HCT116 (cell line): Measurements from ENCODE around the gene ABL1. TPM values are rescaled to one million over a fixed set of nuclear protein-coding genes. Genes with fewer than 3 reads are reported as not detected.

Experiments used
- ATAC-seq: fragments of 200-7000 bp; cut with Tn5 transposase; 2 replicates; pipeline ENCODE4 v1.9.1; 2020; ENCODE audit warnings: mild to moderate bottlenecking, moderate library complexity
- BruUV-seq: library from RNA; stranded (reverse); fragments of 400-500 nt; replicated peaks from 2 replicates; lab custom pipeline; 2021; lab: Mats Ljungman, UMichigan
- CTCF ChIA-PET: fragments of 300-600 bp; sonication (Branson Sonifier 250); formaldehyde crosslinking; loops from one replicate; lab custom pipeline; 2021; ENCODE audit warnings: antibody characterized with exemption; lab: Charles Lee
- POLR2A ChIA-PET: fragments of 300-600, 350-600 bp; sonication (Branson Sonifier 250); formaldehyde crosslinking; loops from one replicate; lab custom pipeline; 2021; ENCODE audit warnings: antibody characterized with exemption; lab: Charles Lee
- RAD21 ChIA-PET, 2 experiments: fragments of 300-600 bp; sonication (Branson Sonifier 250); formaldehyde crosslinking; loops; one replicate each; lab custom pipeline; 2023; ENCODE audit warnings: low total read pairs in 2 of 2; ENCODE audit not compliant: uncharacterized antibody in 2 of 2, unreplicated experiment in 2 of 2, low non-redundant PET in 1 of 2; lab: Charles Lee
- DNase-seq: peaks from one replicate; pipeline ENCODE4 v3.0.0-alpha.2; 2010; ENCODE audit warnings: low read depth, low spot score
- H2AFZ ChIP-seq: fragments of 200-600 bp; shearing (Covaris generic), sonication (generic); 2 replicates; pipeline ENCODE4 v1.6.1; 2017; ENCODE audit warnings: low read depth, mixed run types, mixed read lengths, antibody characterized with exemption, low read length; ENCODE audit not compliant: poor library complexity, severe bottlenecking
- H3K27ac ChIP-seq: 2 replicates; pipeline ENCODE4 v1.5.1; 2012; ENCODE audit warnings: low read depth, low read length
- H3K27me3 ChIP-seq: fragments of 200-600 bp; sonication (generic); 2 replicates; pipeline ENCODE4 v1.6.1; 2016; ENCODE audit warnings: mixed run types, low read length, mixed read lengths; ENCODE audit not compliant: insufficient read depth
- H3K36me3 ChIP-seq, 2 experiments: fragments of 200-500 bp in 1 of 2; fragments of 200-600 bp in 1 of 2; sonication (Bioruptor generic) in 1 of 2; sonication (generic) in 1 of 2; 2 replicates each; pipeline versions ENCODE4 v1.5.1 to v1.6.1; 2014 to 2016; ENCODE audit warnings: low read length in 2 of 2, inconsistent platforms in 1 of 2, mixed read lengths in 1 of 2, mixed run types in 1 of 2; ENCODE audit not compliant: insufficient read depth in 2 of 2, control insufficient read depth in 1 of 2
- H3K4me1 ChIP-seq, 2 experiments: fragments of 200-600 bp in 1 of 2; sonication (generic) in 1 of 2; 2 replicates each; pipeline versions ENCODE4 v1.5.1 to v1.6.1; 2012 to 2017; ENCODE audit warnings: low read length in 2 of 2, inconsistent platforms in 1 of 2, mild to moderate bottlenecking in 1 of 2, mixed read lengths in 1 of 2, mixed run types in 1 of 2, moderate library complexity in 1 of 2; ENCODE audit not compliant: insufficient read depth in 2 of 2, control insufficient read depth in 1 of 2
- H3K4me2 ChIP-seq: fragments of 200-600 bp; sonication (generic); 2 replicates; pipeline ENCODE4 v1.6.1; 2017; ENCODE audit warnings: mixed run types, low read length, mixed read lengths
- H3K4me3 ChIP-seq, 2 experiments: fragments of 200-600 bp in 1 of 2; sonication (generic) in 1 of 2; replicated peaks in 1 of 2; 2 replicates each; pipeline ENCODE4 v1.5.1; 2011 to 2016; ENCODE audit warnings: low read length in 2 of 2, control low read depth in 1 of 2, low read depth in 1 of 2, mild to moderate bottlenecking in 1 of 2, mixed read lengths in 1 of 2, mixed run types in 1 of 2
- H3K79me2 ChIP-seq: fragments of 200-600 bp; sonication (generic); 2 replicates; pipeline ENCODE4 v1.6.1; 2017; ENCODE audit warnings: mild to moderate bottlenecking, mixed run types, low read length, moderate library complexity, mixed read lengths; ENCODE audit not compliant: insufficient read depth
- H3K9ac ChIP-seq: fragments of 200-600 bp; sonication (generic); 2 replicates; pipeline ENCODE4 v1.6.1; 2016; ENCODE audit warnings: low read length, mixed read lengths
- H3K9me2 ChIP-seq: fragments of 200-600 bp; sonication (generic), shearing (Covaris generic); 2 replicates; pipeline ENCODE4 v1.6.1; 2017; ENCODE audit warnings: mixed run types, mild to moderate bottlenecking, moderate library complexity; ENCODE audit not compliant: insufficient read depth
- H3K9me3 ChIP-seq, 2 experiments: fragments of 200-500 bp in 1 of 2; fragments of 200-600 bp in 1 of 2; sonication (Bioruptor generic) in 1 of 2; sonication (generic) in 1 of 2; 2 replicates each; pipeline ENCODE4 v1.6.1; 2014 to 2017; ENCODE audit warnings: low read length in 2 of 2, mixed read lengths in 2 of 2, inconsistent platforms in 1 of 2, low read depth in 1 of 2, mild to moderate bottlenecking in 1 of 2, mixed run types in 1 of 2, moderate library complexity in 1 of 2; ENCODE audit not compliant: control insufficient read depth in 1 of 2, insufficient read depth in 1 of 2
- H4K20me1 ChIP-seq: fragments of 200-600 bp; sonication (generic), shearing (Covaris generic); 2 replicates; pipeline ENCODE4 v1.6.1; 2017; ENCODE audit warnings: mixed run types, mild to moderate bottlenecking, moderate library complexity; ENCODE audit not compliant: insufficient read depth
- CBX3 ChIP-seq: IDR thresholded peaks from 2 replicates; pipeline ENCODE4 v1.6.1; 2012; ENCODE audit warnings: low read depth
- CEBPB ChIP-seq: IDR thresholded peaks from 2 replicates; pipeline ENCODE4 v1.6.1; 2012; ENCODE audit warnings: low read depth
- CTCF ChIP-seq, 3 experiments: fragments of 200-600 bp in 1 of 3; sonication (generic) in 1 of 3; IDR thresholded peaks in 2 of 3; conservative IDR thresholded peaks in 1 of 3; 2 replicates each; pipeline ENCODE4 v1.5.1; 2012 to 2017; ENCODE audit warnings: low read depth in 2 of 3, low read length in 2 of 3, antibody characterized with exemption in 1 of 3, borderline replicate concordance in 1 of 3, control low read depth in 1 of 3, mild to moderate bottlenecking in 1 of 3, mixed read lengths in 1 of 3, mixed run types in 1 of 3, moderate library complexity in 1 of 3; ENCODE audit not compliant: insufficient read depth in 1 of 3
- ELF1 ChIP-seq: IDR thresholded peaks from 2 replicates; pipeline ENCODE4 v1.6.1; 2012; ENCODE audit warnings: low read depth, borderline replicate concordance
- EZH2 ChIP-seq: fragments of 200-600 bp; sonication (generic); IDR thresholded peaks from 2 replicates; pipeline ENCODE4 v1.6.1; 2017; ENCODE audit warnings: antibody characterized with exemption, mixed run types
- FOSL1 ChIP-seq: IDR thresholded peaks from 2 replicates; pipeline ENCODE4 v1.6.1; 2012; ENCODE audit warnings: low read depth
- JUND ChIP-seq: IDR thresholded peaks from 2 replicates; pipeline ENCODE4 v1.6.1; 2012
- MAX ChIP-seq: IDR thresholded peaks from 2 replicates; pipeline ENCODE4 v1.6.1; 2012
- POLR2AphosphoS5 ChIP-seq: IDR thresholded peaks from 2 replicates; pipeline ENCODE4 v1.6.1; 2011; ENCODE audit warnings: mild to moderate bottlenecking, low read depth, low read length, moderate library complexity
- RAD21 ChIP-seq: IDR thresholded peaks from 2 replicates; pipeline ENCODE4 v1.6.1; 2012; ENCODE audit warnings: low read depth, mild to moderate bottlenecking
- SRF ChIP-seq: IDR thresholded peaks from 2 replicates; pipeline ENCODE4 v1.6.1; 2012; ENCODE audit warnings: low read depth
- YY1 ChIP-seq: IDR thresholded peaks from 2 replicates; pipeline ENCODE4 v1.6.1; 2011; ENCODE audit warnings: low read length, low read depth, moderate library complexity, mild to moderate bottlenecking; ENCODE audit not compliant: insufficient replicate concordance; ENCODE audit errors: extremely low read depth
- ZBTB33 ChIP-seq: IDR thresholded peaks from 2 replicates; pipeline ENCODE4 v1.6.1; 2011; ENCODE audit warnings: mild to moderate bottlenecking, low read length, moderate library complexity; ENCODE audit not compliant: insufficient replicate concordance; ENCODE audit errors: extremely low read depth
- intact Hi-C: fragments of 100-400 bp; cut with micrococcal nuclease; formaldehyde crosslinking; loops from 2 replicates; pipeline ENCODE4 v1.10.0; 2022
- total RNA-seq: library from RNA; stranded (reverse); gene quantifications from one replicate; pipeline ENCODE4 v1.2.1, GENCODE V29; 2021; ENCODE audit not compliant: unreplicated experiment

Gene ABL1
- total RNA-seq, 1 experiment from 2014 or later = 54.7 TPM

- no peak for ATAC-seq
- H3K4me2 ChIP-seq = no peak overlapping the region
- BruUV-seq = no TSS peak
Observed at GRCh38 chr9:130924448-130924788, 89.4 kb downstream of the ABL1 start.

GRCh38 chr9:130925050-130925678, 90.1 kb downstream of the ABL1 start:
- ChIA-PET CTCF (no interaction called here), RAD21 (no interaction called here), POLR2A (no interaction called here)
- Histone ChIP-seq H3K9ac (no peak overlapping the region), H2AFZ (no peak overlapping the region), H3K36me3 (no peaks in the 10 kb centered on the region), H3K27ac (no peak overlapping the region), H4K20me1 (no peaks in the 10 kb centered on the region), H3K9me3 (no peaks in the 10 kb centered on the region), H3K4me3 (no peak overlapping the region), H3K4me1 (peaks cover 29 to 32% of the 10 kb centered on the region in 2 experiments), H3K79me2 (no peaks in the 10 kb centered on the region), H3K9me2 (no peaks in the 10 kb centered on the region), H3K4me2 (no peak overlapping the region), H3K27me3 (no peaks in the 10 kb centered on the region)
- ATAC-seq (no peak), DNase-seq (no peak)
- BruUV-seq = no TSS peak
- intact Hi-C loops = no loop called here
- no peak for TF ChIP-seq CEBPB
- TF ChIP-seq ELF1 = no peak
- no peak for TF ChIP-seq YY1
- no peak for TF ChIP-seq MAX
- TF ChIP-seq FOSL1 = no peak
- TF ChIP-seq ZBTB33 = no peak
- no peak for TF ChIP-seq CTCF (IDR thresholded peaks at IDR 0.05 in 2 of 3, conservative IDR thresholded peaks at IDR 0.05 in 1 of 3; ENCODE audit: borderline replicate concordance in 1 of 3, insufficient read depth in 1 of 3, low read depth in 2 of 3, low read length in 2 of 3)
- TF ChIP-seq SRF = no peak
- TF ChIP-seq RAD21 = no peak
- no peak for TF ChIP-seq CBX3
- TF ChIP-seq POLR2AphosphoS5 = no peak

More at GRCh38 chr9:130924448-130924788, 89.4 kb downstream of the ABL1 start:
- ChIA-PET CTCF (no interaction called here), POLR2A (no interaction called here), RAD21 (no interaction called here)
- no peak overlapping the region for H3K27ac ChIP-seq
- H3K27me3 ChIP-seq = no peaks in the 10 kb centered on the region
- DNase-seq = no peak
- intact Hi-C loops = no loop called here
- H3K4me3 ChIP-seq = no peak overlapping the region
- no peaks in the 10 kb centered on the region for H3K79me2 ChIP-seq
- H3K9ac ChIP-seq = no peak overlapping the region
- H3K36me3 ChIP-seq = no peaks in the 10 kb centered on the region
- no peaks in the 10 kb centered on the region for H4K20me1 ChIP-seq
- no peak overlapping the region for H2AFZ ChIP-seq
- TF ChIP-seq JUND (no peak), FOSL1 (no peak), EZH2 (no peak), RAD21 (no peak), CBX3 (no peak)
- no peaks in the 10 kb centered on the region for H3K9me2 ChIP-seq
- H3K9me3 ChIP-seq = no peaks in the 10 kb centered on the region
- H3K4me1 ChIP-seq = peaks cover 24 to 26% of the 10 kb centered on the region in 2 experiments
